Activated naive CD8-positive, alpha-beta T cell treated with anti-CD3 and anti-CD28 coated beads for 36 hours (primary cell): Measurements from ENCODE around the gene MCM3AP. TPM values are rescaled to one million over a fixed set of nuclear protein-coding genes. Genes with fewer than 3 reads are reported as not detected.

Source experiments
- DNase-seq: peaks from one replicate; pipeline ENCODE4 v3.0.0; 2021
- H3K27ac Mint-ChIP-seq: one replicate; pipeline ENCODE4 v1.8.0; 2022; ENCODE audit warnings: mild to moderate bottlenecking, moderate library complexity, mixed read lengths
- H3K27me3 Mint-ChIP-seq: one replicate; pipeline ENCODE4 v1.8.0; 2022; ENCODE audit warnings: mild to moderate bottlenecking, mixed read lengths
- H3K36me3 Mint-ChIP-seq: one replicate; pipeline ENCODE4 v1.8.0; 2021; ENCODE audit warnings: mild to moderate bottlenecking, mixed read lengths
- H3K4me1 Mint-ChIP-seq: one replicate; pipeline ENCODE4 v1.8.0; 2021; ENCODE audit warnings: mixed read lengths
- H3K4me3 Mint-ChIP-seq: one replicate; pipeline ENCODE4 v1.8.0; 2022; ENCODE audit warnings: mild to moderate bottlenecking, moderate library complexity, mixed read lengths
- H3K9me3 Mint-ChIP-seq: one replicate; pipeline ENCODE4 v1.8.0; 2022; ENCODE audit warnings: mixed read lengths
- total RNA-seq, 2 experiments: library from RNA; stranded (reverse); gene quantifications; one replicate each; pipeline ENCODE4 v1.2.3, GENCODE V29; 2021

MCM3AP gene
- total RNA-seq, 2 experiments from 2014 or later = 112 to 117 TPM

- Mint-ChIP-seq H3K4me3 (peak overlapping the region; percentile 37), H3K36me3 (peaks cover 27% of the 10 kb centered on the region), H3K27me3 (peaks cover 10% of the 10 kb centered on the region), H3K9me3 (no peaks in the 10 kb centered on the region), H3K4me1 (peaks cover 3% of the 10 kb centered on the region), H3K27ac (peak overlapping the region; percentile 77)
- DNase-seq = peak; percentile 72
These were observed 10.8 kb upstream of the MCM3AP start for GRCh38 chr21:46295996-46296752.

DNA sequence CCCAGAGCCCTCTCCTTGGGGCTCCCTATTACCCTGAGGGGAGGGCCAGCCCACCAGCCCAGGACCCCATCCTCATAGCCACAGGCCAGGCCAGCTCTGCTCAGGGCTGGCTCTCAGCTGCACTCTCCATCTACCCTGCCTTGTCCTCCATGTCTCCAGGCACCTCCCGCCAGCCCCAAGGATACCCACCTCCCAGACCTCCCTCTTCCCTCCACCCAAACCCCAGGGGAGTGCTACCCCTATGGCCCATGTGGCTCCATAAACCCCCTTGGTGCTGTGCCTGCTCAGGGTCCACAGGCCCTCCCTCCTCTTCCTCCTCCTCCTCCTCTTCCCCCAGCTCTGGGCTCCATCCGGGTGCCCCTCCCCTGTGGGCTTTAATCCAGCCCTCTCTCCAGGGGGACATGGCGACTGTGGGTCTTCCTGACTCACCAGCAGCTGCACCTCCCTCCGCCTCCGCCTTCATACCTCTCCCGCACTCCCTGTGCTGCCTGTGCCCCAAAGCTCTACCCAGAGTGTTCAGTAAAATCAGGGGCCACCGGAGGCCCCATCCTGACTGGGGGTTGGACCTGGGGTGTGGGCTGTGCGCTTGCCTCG lies 9.9 kb upstream of the MCM3AP start:
- no peak for DNase-seq
- H3K36me3 Mint-ChIP-seq = peaks cover 26% of the 10 kb centered on the region
- H3K4me3 Mint-ChIP-seq = no peak overlapping the region
- peaks cover 10% of the 10 kb centered on the region for H3K27me3 Mint-ChIP-seq
- no peaks in the 10 kb centered on the region for H3K9me3 Mint-ChIP-seq
- H3K27ac Mint-ChIP-seq = peak overlapping the region; percentile 54
- peaks cover 3% of the 10 kb centered on the region for H3K4me1 Mint-ChIP-seq

- H3K27me3 Mint-ChIP-seq = peaks cover 10% of the 10 kb centered on the region
- H3K4me3 Mint-ChIP-seq = no peak overlapping the region
- DNase-seq = no peak
- no peak overlapping the region for H3K27ac Mint-ChIP-seq
- peaks cover 5% of the 10 kb centered on the region for H3K4me1 Mint-ChIP-seq
- H3K9me3 Mint-ChIP-seq = no peaks in the 10 kb centered on the region
- peaks cover 23% of the 10 kb centered on the region for H3K36me3 Mint-ChIP-seq
These were observed 9.3 kb upstream of the MCM3AP start for GRCh38 chr21:46294647-46295176.

GRCh38 chr21:46291561-46291960 lies 6.2 kb upstream of the MCM3AP start:
- peaks cover 19% of the 10 kb centered on the region for H3K36me3 Mint-ChIP-seq
- no peak overlapping the region for H3K4me3 Mint-ChIP-seq
- H3K27me3 Mint-ChIP-seq = no peaks in the 10 kb centered on the region
- DNase-seq = no peak
- no peak overlapping the region for H3K27ac Mint-ChIP-seq
- peaks cover 8% of the 10 kb centered on the region for H3K4me1 Mint-ChIP-seq
- H3K9me3 Mint-ChIP-seq = no peaks in the 10 kb centered on the region

- no peak for DNase-seq
- H3K4me3 Mint-ChIP-seq = no peak overlapping the region
- H3K27me3 Mint-ChIP-seq = no peaks in the 10 kb centered on the region
- peaks cover 24% of the 10 kb centered on the region for H3K36me3 Mint-ChIP-seq
- H3K9me3 Mint-ChIP-seq = no peaks in the 10 kb centered on the region
- peaks cover 14% of the 10 kb centered on the region for H3K4me1 Mint-ChIP-seq
- H3K27ac Mint-ChIP-seq = no peak overlapping the region
These were observed 4.3 kb upstream of the MCM3AP start for GRCh38 chr21:46289655-46290179.

- Mint-ChIP-seq H3K27ac (no peak overlapping the region), H3K9me3 (no peaks in the 10 kb centered on the region), H3K4me1 (peaks cover 29% of the 10 kb centered on the region)
These were observed 2.1 kb upstream of the MCM3AP start for GRCh38 chr21:46287541-46287940.

DNA sequence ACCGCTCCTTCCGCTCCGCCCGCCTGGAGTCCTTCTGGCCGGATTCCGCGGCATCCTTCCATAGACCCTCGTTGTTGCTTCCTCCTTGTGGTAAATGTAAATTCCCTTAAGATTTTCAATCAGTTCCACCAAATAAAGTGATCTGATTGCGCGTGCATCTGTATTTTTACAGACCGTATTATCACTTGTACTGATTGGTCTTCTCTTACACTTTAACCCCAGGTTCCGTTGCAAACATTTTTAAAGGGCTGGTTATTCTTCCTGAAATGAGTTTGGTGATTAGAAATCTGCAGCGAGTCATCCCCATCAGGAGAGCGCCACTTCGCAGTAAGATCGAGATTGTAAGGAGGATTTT lies 1.2 kb upstream of the MCM3AP start:
- Mint-ChIP-seq H3K36me3 (peaks cover 30% of the 10 kb centered on the region), H3K4me1 (peaks cover 29% of the 10 kb centered on the region), H3K27me3 (no peaks in the 10 kb centered on the region), H3K4me3 (peak overlapping the region; percentile 99), H3K27ac (peak overlapping the region; percentile 97), H3K9me3 (no peaks in the 10 kb centered on the region)
- DNase-seq = no peak

More at GRCh38 chr21:46287541-46287940, 2.1 kb upstream of the MCM3AP start:
- peaks cover 35% of the 10 kb centered on the region for H3K36me3 Mint-ChIP-seq
- no peaks in the 10 kb centered on the region for H3K27me3 Mint-ChIP-seq
- H3K4me3 Mint-ChIP-seq = peak overlapping the region; percentile 99
- no peak for DNase-seq

DNA sequence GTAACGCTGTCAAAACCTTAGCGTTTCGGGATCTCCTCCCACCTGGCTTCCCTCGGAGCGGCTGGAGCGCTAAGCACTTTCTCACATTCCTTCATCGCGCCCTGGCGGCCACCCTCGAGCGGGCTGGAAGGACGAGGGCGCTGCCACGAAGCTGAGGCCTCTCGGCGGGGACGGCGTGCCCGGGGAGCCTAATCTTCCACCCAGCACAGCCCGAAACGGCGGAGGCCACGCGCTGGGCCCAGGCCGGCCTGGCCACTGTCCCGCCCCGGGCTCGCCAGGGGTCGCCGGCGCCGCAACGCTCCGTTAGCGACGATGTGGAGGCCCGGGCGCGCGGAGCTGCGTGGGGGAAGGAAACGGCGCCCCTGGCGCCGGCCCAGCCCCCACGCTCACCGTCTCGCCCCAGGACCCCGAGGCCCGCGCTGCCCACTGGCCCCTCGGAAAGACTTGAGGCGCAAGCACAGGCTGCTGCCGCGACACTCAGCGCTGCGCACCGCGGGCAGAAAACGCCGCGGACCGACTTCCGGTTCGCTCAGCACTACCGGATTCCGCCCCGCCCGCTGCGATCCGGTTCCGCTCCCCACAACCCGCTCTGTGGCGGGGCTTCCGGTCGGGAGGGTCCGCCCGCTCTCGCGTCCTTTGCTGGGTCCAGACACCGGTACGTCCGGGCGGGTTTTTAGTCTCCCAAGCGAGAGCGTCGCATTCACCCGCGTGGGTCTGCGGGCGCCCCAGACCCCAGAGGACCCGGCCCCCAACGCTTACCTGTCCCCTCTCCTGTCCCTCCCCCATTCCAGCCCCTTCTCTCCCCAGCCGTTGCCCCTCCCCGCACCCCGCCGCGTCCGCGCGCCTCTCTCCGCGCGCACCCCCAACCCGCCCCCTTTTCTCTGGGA lies 593 bp upstream of the MCM3AP start, which contains the start of gene YBEY:
TSS of gene YBEY (plus strand) at position 582 of the 887 bp plus-strand sequence. CDS start 572 bp downstream, outside the sequence.
- peak; percentile 92 for DNase-seq
- H3K4me3 Mint-ChIP-seq = peak within 1 kb of the TSS; percentile 99
- H3K27me3 Mint-ChIP-seq = no peaks in the 10 kb centered on the region
- peaks cover 33% of the 10 kb centered on the region for H3K4me1 Mint-ChIP-seq
- peaks cover 33% of the 10 kb centered on the region for H3K36me3 Mint-ChIP-seq
- peak within 1 kb of the TSS; percentile 97 for H3K27ac Mint-ChIP-seq
- no peaks in the 10 kb centered on the region for H3K9me3 Mint-ChIP-seq

- no peaks in the 10 kb centered on the region for H3K27me3 Mint-ChIP-seq
- peak overlapping the region; percentile 97 for H3K27ac Mint-ChIP-seq
- H3K36me3 Mint-ChIP-seq = peaks cover 37% of the 10 kb centered on the region
- H3K4me1 Mint-ChIP-seq = peaks cover 33% of the 10 kb centered on the region
- peak overlapping the region; percentile 95 for H3K4me3 Mint-ChIP-seq
- H3K9me3 Mint-ChIP-seq = no peaks in the 10 kb centered on the region
- DNase-seq = no peak
These were observed 678 bp downstream of the MCM3AP start for GRCh38 chr21:46284733-46285132.

DNA sequence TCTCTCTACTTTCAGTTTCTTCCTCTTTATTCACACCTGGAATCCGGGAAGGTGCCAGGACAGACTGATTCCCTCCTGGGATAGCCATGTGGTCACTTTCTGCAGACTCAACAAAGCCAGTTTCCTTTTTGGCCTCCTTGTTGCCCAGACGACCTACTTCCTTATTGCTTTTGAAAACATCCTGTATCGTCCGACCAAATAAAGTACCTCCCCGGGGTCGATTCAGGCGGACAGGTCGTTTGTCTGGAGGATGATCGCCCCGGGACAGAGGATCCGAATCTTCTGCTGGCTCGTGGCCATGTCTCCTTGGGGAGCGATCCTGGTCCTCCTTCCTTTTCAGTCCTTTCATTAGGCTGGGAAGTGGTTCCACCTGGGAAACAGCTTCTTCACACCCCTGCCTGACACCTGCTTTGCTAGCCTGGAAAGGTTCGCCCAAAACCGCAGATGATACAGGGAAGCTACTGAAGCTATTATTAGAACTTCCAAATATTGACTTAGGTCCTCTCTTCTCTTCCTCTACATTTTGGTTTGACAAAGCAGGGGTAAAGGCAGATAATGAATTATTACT lies 1.2 kb downstream of the MCM3AP start:
- no peak overlapping the region for H3K27ac Mint-ChIP-seq
- peaks cover 34% of the 10 kb centered on the region for H3K4me1 Mint-ChIP-seq
- H3K36me3 Mint-ChIP-seq = peaks cover 41% of the 10 kb centered on the region
- no peaks in the 10 kb centered on the region for H3K9me3 Mint-ChIP-seq
- no peak for DNase-seq
- H3K4me3 Mint-ChIP-seq = peak overlapping the region; percentile 73
- no peaks in the 10 kb centered on the region for H3K27me3 Mint-ChIP-seq

- no peak overlapping the region for H3K4me3 Mint-ChIP-seq
- no peak overlapping the region for H3K27ac Mint-ChIP-seq
- peaks cover 29% of the 10 kb centered on the region for H3K36me3 Mint-ChIP-seq
- DNase-seq = no peak
- H3K27me3 Mint-ChIP-seq = no peaks in the 10 kb centered on the region
- H3K9me3 Mint-ChIP-seq = no peaks in the 10 kb centered on the region
- H3K4me1 Mint-ChIP-seq = peaks cover 4% of the 10 kb centered on the region
These were observed 10.5 kb downstream of the MCM3AP start for GRCh38 chr21:46274797-46275390.

DNA sequence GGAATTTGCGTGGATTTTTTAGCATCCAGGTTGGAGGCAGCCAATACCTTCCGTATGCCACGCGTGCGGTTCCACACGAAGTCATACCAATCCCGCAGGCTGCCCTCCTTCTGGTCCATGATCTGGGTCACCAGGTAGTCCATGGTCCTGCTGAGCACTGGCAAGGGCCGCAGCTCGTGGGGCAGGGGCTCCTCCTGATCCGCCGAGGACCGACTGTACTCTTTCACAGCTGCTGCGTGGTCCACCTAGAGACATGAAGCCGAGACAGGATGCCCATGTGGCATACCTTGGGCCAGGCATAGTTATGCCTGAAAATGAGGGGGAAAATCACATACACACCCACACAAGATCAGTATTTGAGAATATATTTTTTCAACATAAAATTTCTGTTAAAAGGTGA lies 12.1 kb downstream of the MCM3AP start:
- no peak for DNase-seq
- Mint-ChIP-seq H3K27ac (no peak overlapping the region), H3K27me3 (no peaks in the 10 kb centered on the region), H3K9me3 (no peaks in the 10 kb centered on the region), H3K36me3 (peaks cover 23% of the 10 kb centered on the region), H3K4me3 (no peak overlapping the region), H3K4me1 (peaks cover 3% of the 10 kb centered on the region)

GRCh38 chr21:46269466-46269865 lies 15.9 kb downstream of the MCM3AP start:
- DNase-seq = no peak
- H3K9me3 Mint-ChIP-seq = no peaks in the 10 kb centered on the region
- H3K27ac Mint-ChIP-seq = no peak overlapping the region
- peaks cover 18% of the 10 kb centered on the region for H3K36me3 Mint-ChIP-seq
- no peaks in the 10 kb centered on the region for H3K27me3 Mint-ChIP-seq
- no peaks in the 10 kb centered on the region for H3K4me1 Mint-ChIP-seq
- H3K4me3 Mint-ChIP-seq = no peak overlapping the region

- no peaks in the 10 kb centered on the region for H3K4me1 Mint-ChIP-seq
- H3K27me3 Mint-ChIP-seq = no peaks in the 10 kb centered on the region
- no peaks in the 10 kb centered on the region for H3K9me3 Mint-ChIP-seq
- H3K4me3 Mint-ChIP-seq = no peak overlapping the region
- H3K36me3 Mint-ChIP-seq = peaks cover 16% of the 10 kb centered on the region
- no peak overlapping the region for H3K27ac Mint-ChIP-seq
- DNase-seq = no peak
These were observed 17.0 kb downstream of the MCM3AP start for GRCh38 chr21:46268371-46268770.
